Measurements from ENCODE around the gene ERBB4. TPM values are rescaled to one million over a fixed set of nuclear protein-coding genes. Genes with fewer than 3 reads are reported as not detected.

Gene ERBB4
- total and polyA plus RNA-seq, 7 experiments from 2014 or later: not detected

- H3K4me1 ChIP-seq (ENCODE audit: control insufficient read depth in 2 of 2, insufficient read depth in 2 of 2, low read length in 2 of 2): no peaks in the 10 kb centered on the region
- intact Hi-C loops (cut with micrococcal nuclease): no loop called here
- H3K4me3 ChIP-seq (ENCODE audit: low read length): no peak overlapping the region
- DNase-seq (no peak), ATAC-seq (no peak)
- Mint-ChIP-seq H3K36me3 (no peaks in the 10 kb centered on the region), H3K4me1 (no peaks in the 10 kb centered on the region), H3K4me3 (no peak overlapping the region), H3K9me3 (peaks cover 0 to 4% (median 1%) of the 10 kb centered on the region in 11 donors), H3K27ac (no peak overlapping the region), H3K27me3 (no peaks in the 10 kb centered on the region)
- H3K27ac ChIP-seq (ENCODE audit: low read depth, low read length): no peak overlapping the region
- H3K9me3 ChIP-seq (ENCODE audit: control insufficient read depth in 2 of 3, low read length in 3 of 3): no peaks in the 10 kb centered on the region
- CTCF ChIA-PET: no interaction called here
- no peaks in the 10 kb centered on the region for H3K36me3 ChIP-seq (ENCODE audit: control insufficient read depth in 2 of 3, insufficient read depth in 3 of 3, low read length in 3 of 3)
- no peaks in the 10 kb centered on the region for H3K27me3 ChIP-seq (ENCODE audit: control insufficient read depth in 2 of 2, insufficient read depth in 2 of 2, low read length in 2 of 2)
- POLR2A ChIA-PET: no interaction called here
Measured at GRCh38 chr2:211868996-211869533, 669.5 kb downstream of the ERBB4 start.

GRCh38 chr2:211867845-211868451, 670.7 kb downstream of the ERBB4 start:
- H3K27ac Mint-ChIP-seq: no peak overlapping the region
- H3K36me3 Mint-ChIP-seq: no peaks in the 10 kb centered on the region
- no peaks in the 10 kb centered on the region for H3K4me1 Mint-ChIP-seq
- DNase-seq: no peak
- ChIA-PET CTCF (no interaction called here), POLR2A (no interaction called here)
- H3K9me3 ChIP-seq (ENCODE audit: control insufficient read depth in 2 of 3, low read length in 3 of 3): no peaks in the 10 kb centered on the region
- no peak overlapping the region for H3K4me3 Mint-ChIP-seq
- H3K27me3 ChIP-seq (ENCODE audit: control insufficient read depth in 2 of 2, insufficient read depth in 2 of 2, low read length in 2 of 2): no peaks in the 10 kb centered on the region
- intact Hi-C loops (cut with micrococcal nuclease): no loop called here
- ATAC-seq: no peak
- H3K27ac ChIP-seq (ENCODE audit: low read depth, low read length): no peak overlapping the region
- no peaks in the 10 kb centered on the region for H3K36me3 ChIP-seq (ENCODE audit: control insufficient read depth in 2 of 3, insufficient read depth in 3 of 3, low read length in 3 of 3)
- no peak overlapping the region for H3K4me3 ChIP-seq (ENCODE audit: low read length)
- H3K27me3 Mint-ChIP-seq: no peaks in the 10 kb centered on the region
- no peaks in the 10 kb centered on the region for H3K4me1 ChIP-seq (ENCODE audit: control insufficient read depth in 2 of 2, insufficient read depth in 2 of 2, low read length in 2 of 2)
- peaks cover 0 to 10% (median 3%) of the 10 kb centered on the region in 11 donors for H3K9me3 Mint-ChIP-seq

GRCh38 chr2:211864328-211864727, 674.3 kb downstream of the ERBB4 start:
- Mint-ChIP-seq H3K27ac (no peak overlapping the region), H3K36me3 (no peaks in the 10 kb centered on the region), H3K4me1 (no peaks in the 10 kb centered on the region), H3K9me3 (peaks cover 0 to 10% (median 3%) of the 10 kb centered on the region in 11 donors), H3K27me3 (no peaks in the 10 kb centered on the region), H3K4me3 (no peak overlapping the region)
- Histone ChIP-seq H3K36me3 (ENCODE audit: control insufficient read depth in 2 of 3, insufficient read depth in 3 of 3, low read length in 3 of 3) (no peaks in the 10 kb centered on the region), H3K4me3 (ENCODE audit: low read length) (no peak overlapping the region), H3K27me3 (ENCODE audit: control insufficient read depth in 2 of 2, insufficient read depth in 2 of 2, low read length in 2 of 2) (no peaks in the 10 kb centered on the region), H3K4me1 (ENCODE audit: control insufficient read depth in 2 of 2, insufficient read depth in 2 of 2, low read length in 2 of 2) (no peaks in the 10 kb centered on the region), H3K9me3 (ENCODE audit: control insufficient read depth in 2 of 3, low read length in 3 of 3) (no peaks in the 10 kb centered on the region), H3K27ac (ENCODE audit: low read depth, low read length) (no peak overlapping the region)
- POLR2A ChIA-PET: no interaction called here
- ATAC-seq: no peak
- DNase-seq: no peak
- intact Hi-C loops (cut with micrococcal nuclease): no loop called here
- CTCF ChIA-PET: no interaction called here

- Histone ChIP-seq H3K27ac (ENCODE audit: low read depth, low read length) (no peak overlapping the region), H3K4me3 (ENCODE audit: low read length) (no peak overlapping the region), H3K4me1 (ENCODE audit: control insufficient read depth in 2 of 2, insufficient read depth in 2 of 2, low read length in 2 of 2) (no peaks in the 10 kb centered on the region), H3K9me3 (ENCODE audit: control insufficient read depth in 2 of 3, low read length in 3 of 3) (no peaks in the 10 kb centered on the region), H3K36me3 (ENCODE audit: control insufficient read depth in 2 of 3, insufficient read depth in 3 of 3, low read length in 3 of 3) (no peaks in the 10 kb centered on the region), H3K27me3 (ENCODE audit: control insufficient read depth in 2 of 2, insufficient read depth in 2 of 2, low read length in 2 of 2) (no peaks in the 10 kb centered on the region)
- Mint-ChIP-seq H3K36me3 (no peaks in the 10 kb centered on the region), H3K27me3 (no peaks in the 10 kb centered on the region), H3K4me3 (no peak overlapping the region), H3K9me3 (peaks cover 0 to 10% (median 4%) of the 10 kb centered on the region in 11 donors), H3K4me1 (no peaks in the 10 kb centered on the region), H3K27ac (no peak overlapping the region)
- DNase-seq: no peak
- ChIA-PET CTCF (no interaction called here), POLR2A (no interaction called here)
- ATAC-seq: no peak
- intact Hi-C loops (cut with micrococcal nuclease): no loop called here
Measured at GRCh38 chr2:211860224-211860623, 678.4 kb downstream of the ERBB4 start.

GRCh38 chr2:211854832-211855231, 683.8 kb downstream of the ERBB4 start:
- Histone ChIP-seq H3K27me3 (ENCODE audit: control insufficient read depth in 2 of 2, insufficient read depth in 2 of 2, low read length in 2 of 2) (no peaks in the 10 kb centered on the region), H3K4me3 (ENCODE audit: low read length) (no peak overlapping the region), H3K4me1 (ENCODE audit: control insufficient read depth in 2 of 2, insufficient read depth in 2 of 2, low read length in 2 of 2) (no peaks in the 10 kb centered on the region), H3K9me3 (ENCODE audit: control insufficient read depth in 2 of 3, low read length in 3 of 3) (no peaks in the 10 kb centered on the region), H3K27ac (ENCODE audit: low read depth, low read length) (no peak overlapping the region), H3K36me3 (ENCODE audit: control insufficient read depth in 2 of 3, insufficient read depth in 3 of 3, low read length in 3 of 3) (no peaks in the 10 kb centered on the region)
- Mint-ChIP-seq H3K4me1 (no peaks in the 10 kb centered on the region), H3K9me3 (peaks cover 0 to 5% (median 0%) of the 10 kb centered on the region in 11 donors), H3K27me3 (no peaks in the 10 kb centered on the region), H3K36me3 (no peaks in the 10 kb centered on the region), H3K4me3 (no peak overlapping the region), H3K27ac (no peak overlapping the region)
- no peak for ATAC-seq
- POLR2A ChIA-PET: no interaction called here
- CTCF ChIA-PET: no interaction called here
- intact Hi-C loops (cut with micrococcal nuclease): no loop called here
- no peak for DNase-seq

GRCh38 chr2:211846714-211847113, 691.9 kb downstream of the ERBB4 start:
- CTCF ChIA-PET: interaction anchor here (0.8 kb wide), 1 partner anchor 14 kb away, joined by 3 read pairs; no protein-coding TSS in a partner anchor

GRCh38 chr2:211846036-211846400, 692.6 kb downstream of the ERBB4 start:
- no peaks in the 10 kb centered on the region for H3K4me1 Mint-ChIP-seq
- no peak overlapping the region for H3K4me3 ChIP-seq (ENCODE audit: low read length)
- intact Hi-C loops (cut with micrococcal nuclease): no loop called here
- H3K27ac Mint-ChIP-seq: no peak overlapping the region
- no peaks in the 10 kb centered on the region for H3K27me3 ChIP-seq (ENCODE audit: control insufficient read depth in 2 of 2, insufficient read depth in 2 of 2, low read length in 2 of 2)
- no peak for ATAC-seq
- ChIA-PET POLR2A (no interaction called here), CTCF (no interaction called here)
- DNase-seq: no peak
- no peaks in the 10 kb centered on the region for H3K36me3 ChIP-seq (ENCODE audit: control insufficient read depth in 2 of 3, insufficient read depth in 3 of 3, low read length in 3 of 3)
- H3K27ac ChIP-seq (ENCODE audit: low read depth, low read length): no peak overlapping the region
- H3K9me3 ChIP-seq (ENCODE audit: control insufficient read depth in 2 of 3, low read length in 3 of 3): no peaks in the 10 kb centered on the region
- H3K4me3 Mint-ChIP-seq: no peak overlapping the region
- H3K4me1 ChIP-seq (ENCODE audit: control insufficient read depth in 2 of 2, insufficient read depth in 2 of 2, low read length in 2 of 2): no peaks in the 10 kb centered on the region
- H3K27me3 Mint-ChIP-seq: no peaks in the 10 kb centered on the region
- no peaks in the 10 kb centered on the region for H3K9me3 Mint-ChIP-seq
- H3K36me3 Mint-ChIP-seq: no peaks in the 10 kb centered on the region

More at GRCh38 chr2:211846714-211847113, 691.9 kb downstream of the ERBB4 start:
- Mint-ChIP-seq H3K4me1 (no peaks in the 10 kb centered on the region), H3K27me3 (no peaks in the 10 kb centered on the region), H3K36me3 (no peaks in the 10 kb centered on the region), H3K4me3 (no peak overlapping the region), H3K27ac (no peak overlapping the region), H3K9me3 (no peaks in the 10 kb centered on the region)
- Histone ChIP-seq H3K9me3 (ENCODE audit: control insufficient read depth in 2 of 3, low read length in 3 of 3) (no peaks in the 10 kb centered on the region), H3K4me3 (ENCODE audit: low read length) (no peak overlapping the region), H3K27me3 (ENCODE audit: control insufficient read depth in 2 of 2, insufficient read depth in 2 of 2, low read length in 2 of 2) (no peaks in the 10 kb centered on the region), H3K36me3 (ENCODE audit: control insufficient read depth in 2 of 3, insufficient read depth in 3 of 3, low read length in 3 of 3) (no peaks in the 10 kb centered on the region), H3K4me1 (ENCODE audit: control insufficient read depth in 2 of 2, insufficient read depth in 2 of 2, low read length in 2 of 2) (no peaks in the 10 kb centered on the region), H3K27ac (ENCODE audit: low read depth, low read length) (no peak overlapping the region)
- intact Hi-C loops (cut with micrococcal nuclease): no loop called here
- POLR2A ChIA-PET: no interaction called here
- ATAC-seq (no peak), DNase-seq (no peak)
